Cerebellar cortex (tissue), 1 donor: Measurements from ENCODE around the gene PMP22.

Source experiments
- DNase-seq: peaks from one replicate; pipeline ENCODE4 v3.0.0-alpha.2; 2015; ENCODE audit warnings: low spot score

The PMP22 gene

DNA sequence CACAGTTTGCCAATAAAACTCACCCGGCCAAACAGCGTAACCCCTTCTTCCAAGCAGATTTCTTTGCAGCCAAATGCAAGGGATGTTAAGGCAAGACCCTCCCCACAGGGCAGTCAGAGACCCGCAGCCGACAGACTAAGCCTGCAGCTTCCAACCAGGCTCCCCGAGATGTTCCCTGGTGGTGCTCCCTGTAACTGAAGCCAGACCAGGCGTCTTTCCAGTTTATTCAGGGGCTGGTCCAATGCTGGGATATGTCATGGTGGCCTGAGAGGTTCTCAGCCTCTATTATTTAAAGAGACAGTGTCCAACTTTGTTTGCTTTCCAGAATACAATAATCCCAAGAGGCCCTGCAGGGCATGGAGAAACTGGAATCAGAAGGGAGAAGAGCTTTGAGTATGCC, at the start of gene PMP22:
TSS of gene PMP22 (minus strand) at position 196 of the 400 bp plus-strand sequence. CDS start 4,599 bp downstream, outside the sequence.
- no peak for DNase-seq

DNA sequence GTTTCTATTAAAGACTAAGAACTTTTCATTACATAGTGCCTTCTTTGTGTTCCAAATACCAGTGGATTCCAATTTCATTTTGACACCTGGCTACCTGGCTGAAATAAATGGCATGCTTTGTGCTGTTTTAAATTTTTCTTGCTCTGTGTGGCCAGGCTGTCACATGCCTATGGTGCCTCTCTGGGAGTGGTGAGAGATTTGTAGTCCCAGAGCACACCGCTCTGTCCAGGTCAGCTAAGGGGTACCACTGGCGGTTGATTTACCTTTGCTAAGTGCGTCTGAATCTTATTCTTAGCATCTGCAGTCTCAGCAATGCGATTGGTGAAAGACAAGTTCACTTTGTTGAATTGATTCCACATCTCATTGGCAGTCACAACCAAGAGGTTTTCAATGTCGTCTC, 46.9 kb upstream of the PMP22 start:
- no peak for DNase-seq

DNA sequence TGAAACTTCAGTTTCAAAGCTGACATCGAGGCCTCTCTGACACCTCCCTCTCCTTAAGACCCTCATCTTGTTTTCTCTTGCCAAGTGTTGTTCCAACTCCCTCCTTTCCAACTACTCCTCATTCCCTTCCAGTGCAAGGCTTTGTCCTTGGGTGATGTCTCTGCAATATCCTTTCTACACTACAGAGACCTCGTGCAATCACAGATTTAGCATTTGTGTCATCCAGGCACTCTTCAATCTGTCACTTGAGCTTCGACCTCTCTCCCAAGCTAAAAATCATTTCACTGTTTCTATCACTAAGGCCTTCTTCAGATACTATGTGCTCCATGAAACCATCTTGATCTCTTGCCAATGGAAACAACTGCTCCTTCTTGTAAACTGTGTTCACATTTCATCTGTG, 44.7 kb upstream of the PMP22 start:
- DNase-seq = no peak

DNA sequence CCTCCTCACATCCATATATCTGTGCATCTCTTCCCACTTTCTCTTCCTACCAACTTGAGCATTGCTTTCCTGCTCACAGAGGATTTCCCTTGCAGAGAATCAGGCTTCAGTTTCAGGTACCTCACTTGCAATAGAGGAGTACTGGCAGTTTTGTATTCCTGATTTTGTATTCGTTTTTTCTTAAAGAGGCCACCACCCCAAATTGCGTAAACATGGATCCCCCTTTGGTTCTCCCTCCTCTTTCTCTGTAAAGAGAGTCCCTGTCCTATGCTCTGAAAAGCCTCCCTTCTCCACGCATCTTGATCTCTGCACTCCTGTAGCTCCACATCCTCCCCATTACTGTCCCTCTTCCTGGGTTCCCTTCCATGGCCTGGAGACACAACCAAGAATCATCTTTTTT, 44.1 kb upstream of the PMP22 start:
- DNase-seq = no peak

DNA sequence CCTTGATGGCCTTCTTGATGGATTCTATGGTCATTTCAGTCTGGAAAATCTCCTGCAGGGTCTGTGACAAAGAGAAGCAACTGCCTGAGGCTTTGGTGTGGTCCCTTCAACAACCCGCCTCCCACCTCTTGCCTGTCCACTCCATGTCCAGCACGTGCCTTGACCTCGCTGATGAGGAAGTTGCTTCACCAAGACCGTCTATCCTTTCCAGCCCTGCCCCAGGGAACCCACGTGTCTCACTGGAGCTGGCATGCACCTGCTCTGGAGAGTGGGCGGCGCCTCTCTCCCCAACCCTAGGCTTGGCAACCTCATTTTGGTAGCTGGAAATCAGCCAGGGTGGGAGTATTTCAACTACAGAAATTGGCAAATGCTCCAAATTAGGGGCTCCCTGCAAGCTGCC, 43.6 kb upstream of the PMP22 start:
- no peak for DNase-seq

DNA sequence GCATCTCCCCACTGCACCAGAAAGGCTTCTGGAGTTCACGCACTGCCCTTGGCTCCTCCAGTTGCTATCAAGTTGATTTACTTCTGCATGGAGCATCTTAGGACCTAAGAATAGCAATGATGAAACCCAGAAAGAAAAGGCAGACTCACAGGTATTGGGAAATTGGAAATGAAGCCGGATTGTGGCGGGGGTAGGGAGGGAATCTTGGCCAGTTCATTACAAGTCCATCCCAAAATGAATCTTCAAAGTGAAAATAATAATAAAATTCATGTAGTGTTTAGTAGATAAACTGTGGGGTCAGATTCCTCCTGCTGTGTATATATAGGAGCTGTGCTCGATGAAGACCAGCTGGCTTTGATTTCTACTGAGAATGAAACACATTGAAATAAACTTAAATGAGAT, 42.6 kb upstream of the PMP22 start:
- no peak for DNase-seq

DNA sequence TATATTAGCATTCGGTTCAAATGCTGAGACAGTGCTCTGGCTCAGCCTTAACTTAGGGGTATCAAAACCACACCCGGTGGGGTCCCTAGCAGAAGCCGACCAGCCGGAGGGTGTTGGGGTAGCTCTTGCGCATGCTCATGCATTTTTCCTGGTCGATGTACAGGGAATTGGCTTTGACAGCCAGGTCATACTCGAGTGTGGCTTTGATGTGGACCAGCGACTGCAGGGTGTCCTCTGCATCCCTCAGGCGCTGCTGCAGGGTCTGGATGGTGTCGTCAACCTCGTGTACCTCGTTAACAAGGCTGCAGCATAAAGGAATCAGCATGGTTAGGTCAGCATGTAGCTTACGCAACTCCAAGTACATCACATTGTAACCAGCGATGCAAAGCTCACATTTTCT, 38.7 kb upstream of the PMP22 start:
- DNase-seq = no peak

DNA sequence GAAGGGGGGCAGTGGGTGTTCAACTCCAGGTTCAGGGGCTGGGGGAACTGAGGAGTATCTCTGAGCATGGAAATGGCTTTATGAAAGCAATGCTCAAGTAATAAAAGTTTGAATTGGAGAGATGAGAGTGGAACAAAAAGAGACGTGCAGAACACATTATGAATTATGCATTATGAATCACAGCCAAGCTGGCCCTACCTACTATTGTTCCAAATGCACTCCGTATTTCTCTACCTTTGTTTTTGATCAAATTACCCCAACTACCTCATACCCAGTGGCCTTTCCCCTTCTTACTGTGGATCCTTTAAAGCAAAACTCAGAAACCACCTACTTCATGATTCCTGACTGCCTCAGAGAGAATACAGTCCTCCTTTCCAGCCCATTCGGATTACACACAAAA, 38.1 kb upstream of the PMP22 start:
- no peak for DNase-seq

DNA sequence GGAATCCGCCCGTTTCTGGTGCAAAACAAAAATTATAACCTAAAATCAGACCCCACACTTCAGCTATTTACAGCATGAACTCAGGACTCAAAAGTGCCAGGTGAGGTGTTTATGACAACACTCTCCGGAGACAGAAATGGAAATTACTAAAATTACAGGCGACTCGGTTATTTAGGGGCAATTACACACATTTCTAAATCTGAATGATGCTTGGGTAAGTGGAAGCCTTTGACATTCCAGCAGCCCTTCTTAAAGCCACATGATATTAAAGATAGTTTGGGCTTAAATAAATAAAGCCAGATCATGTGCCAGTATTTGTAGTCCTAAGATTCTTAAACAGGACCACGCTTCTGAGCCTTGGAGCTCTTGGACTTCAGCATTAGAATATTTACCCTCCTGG, 36.7 kb upstream of the PMP22 start:
- DNase-seq = no peak

DNA sequence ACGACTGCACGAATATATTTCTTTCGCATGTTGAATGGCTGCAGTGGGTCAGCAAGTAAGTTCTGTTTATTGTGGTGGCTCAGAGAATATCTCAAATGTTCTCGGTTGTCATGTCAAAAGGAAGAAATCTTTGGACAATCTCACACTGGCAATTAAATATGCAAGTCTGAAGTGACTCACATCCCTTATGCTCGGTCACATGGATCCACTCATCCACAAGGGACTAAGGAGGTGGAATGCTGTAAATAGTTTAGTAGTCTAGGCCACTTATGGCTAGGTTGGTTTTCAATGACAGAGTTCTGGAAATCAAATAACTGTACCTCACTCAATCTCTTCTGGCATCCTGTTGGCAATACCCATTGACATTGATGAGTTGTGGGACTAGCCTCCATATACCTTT, 33.0 kb upstream of the PMP22 start:
- DNase-seq = no peak

DNA sequence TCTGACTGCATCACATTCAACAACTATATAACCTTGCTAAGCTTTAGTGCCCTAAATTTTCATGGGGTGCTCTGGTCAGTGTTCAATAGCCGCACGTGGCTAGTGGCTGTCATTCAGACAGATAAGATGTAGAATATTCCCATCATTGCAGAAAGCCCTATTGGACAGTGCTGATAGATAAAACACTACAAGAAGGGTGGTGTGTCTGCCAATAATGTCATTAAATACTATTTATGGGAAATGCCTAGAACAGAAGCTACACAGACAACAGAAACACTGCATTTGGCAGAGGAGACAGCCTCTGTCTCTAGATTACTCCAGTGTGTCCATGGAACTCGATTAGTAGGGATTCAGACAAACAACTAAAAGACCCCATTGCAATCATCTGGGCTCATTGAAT, 28.4 kb upstream of the PMP22 start:
- no peak for DNase-seq

DNA sequence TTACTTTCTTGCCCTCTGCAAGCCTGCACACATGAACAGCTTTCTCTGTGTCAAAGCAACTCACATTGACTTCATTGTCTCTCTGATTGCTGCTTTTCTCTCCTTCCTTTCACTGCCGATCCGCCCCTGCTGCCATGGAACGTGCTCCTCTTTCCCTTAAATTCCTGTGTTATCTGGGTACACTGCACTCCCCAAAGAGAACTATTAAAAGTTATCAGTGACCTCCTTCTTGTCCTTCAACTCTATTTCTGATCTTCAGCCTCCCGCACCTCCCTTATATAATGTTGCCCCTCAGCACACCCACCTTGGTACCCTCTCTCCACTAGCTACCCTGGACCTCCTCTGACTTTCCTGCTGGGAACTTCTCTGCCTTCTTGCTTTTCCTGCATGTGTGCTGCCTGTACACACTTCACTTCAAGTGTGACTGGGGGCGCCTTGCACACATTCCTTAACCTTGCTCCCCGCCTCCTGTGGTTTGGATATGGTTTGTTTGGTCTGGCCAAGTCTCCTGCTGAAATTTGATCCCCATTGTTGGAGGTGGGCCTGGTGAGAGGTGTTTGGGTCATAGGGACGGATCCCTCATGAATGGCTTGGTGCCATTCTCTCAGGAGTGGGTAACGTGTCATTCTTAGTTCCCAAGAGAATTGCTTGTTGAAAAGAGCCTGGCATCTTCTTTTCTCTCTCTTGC, 26.7 kb upstream of the PMP22 start:
- no peak for DNase-seq

DNA sequence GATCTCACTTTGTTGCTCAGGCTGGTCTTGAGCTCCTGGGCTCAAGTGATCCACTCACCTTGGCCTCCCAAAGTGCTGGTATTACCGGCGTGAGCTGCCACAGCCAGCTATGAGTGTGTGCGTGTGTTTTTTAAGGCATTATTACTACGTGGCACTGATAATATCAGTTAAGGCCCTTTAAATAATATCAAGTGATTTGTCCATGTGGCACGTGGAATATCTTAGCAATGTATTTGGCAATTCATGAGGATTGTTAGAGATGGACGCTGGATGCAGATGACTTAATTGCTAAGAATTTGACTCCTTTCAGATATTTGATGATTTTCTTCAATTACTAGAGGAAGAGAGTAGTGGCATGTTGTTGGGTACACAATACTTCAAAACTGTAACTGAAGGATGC, 25.5 kb upstream of the PMP22 start:
- no peak for DNase-seq

DNA sequence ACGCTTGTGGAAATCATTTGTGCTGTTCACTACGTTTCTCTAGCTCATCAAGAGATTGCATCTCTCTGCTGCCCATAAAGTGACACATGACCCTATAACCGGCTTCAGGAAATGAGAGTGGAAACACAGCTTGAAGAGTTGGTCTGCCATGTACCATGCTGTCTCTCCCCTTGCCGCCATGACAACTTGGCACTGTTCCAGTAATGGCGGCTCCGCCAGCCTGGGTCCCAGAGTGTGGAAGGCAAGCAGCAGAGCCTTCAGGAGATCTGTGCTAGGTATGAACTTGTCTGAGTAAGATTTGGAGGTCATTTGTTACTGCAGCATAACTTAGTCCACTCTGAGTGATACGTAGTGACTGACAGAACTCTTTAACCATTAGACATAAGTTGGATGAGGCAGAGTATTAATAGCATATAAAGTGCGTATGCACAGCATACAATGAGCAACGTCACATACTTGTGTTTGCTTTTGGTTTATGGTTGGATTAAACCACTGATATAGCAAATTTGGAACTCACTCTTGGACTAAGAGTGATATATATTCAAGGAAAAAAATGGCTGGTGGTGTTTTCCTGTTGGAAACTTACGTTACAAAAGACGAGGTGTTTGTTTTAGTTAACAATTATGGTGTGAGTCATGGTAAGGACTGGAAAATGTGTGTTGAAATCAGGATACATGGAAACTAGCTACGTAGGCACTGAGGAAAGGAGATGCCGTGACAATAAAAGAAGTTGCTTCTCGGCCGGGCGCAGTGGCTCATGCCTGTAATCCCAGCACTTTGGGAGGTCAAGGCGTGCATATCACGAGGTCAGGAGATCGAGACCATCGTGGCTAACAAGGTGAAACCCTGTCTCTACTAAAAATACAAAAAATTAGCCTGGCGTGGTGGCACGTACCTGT, 24.4 kb upstream of the PMP22 start:
- no peak for DNase-seq

DNA sequence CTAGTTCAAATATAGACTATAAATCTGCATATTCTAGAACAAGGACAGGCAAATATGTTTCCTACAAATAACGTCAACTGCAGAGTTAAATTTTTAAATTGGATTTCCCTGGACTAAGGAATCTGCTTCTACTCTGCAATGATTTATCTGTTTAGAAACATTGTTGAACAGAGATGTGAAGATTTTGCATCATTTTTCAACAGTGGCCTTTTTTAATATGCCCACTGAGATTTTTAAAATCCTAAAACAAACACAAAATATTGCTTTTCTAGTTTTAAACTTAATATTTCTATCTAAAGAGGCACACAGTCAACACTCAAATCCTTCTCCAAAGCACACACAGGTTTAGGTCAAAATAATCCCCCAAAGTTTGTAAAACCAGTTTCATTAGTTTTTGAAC, 23.7 kb upstream of the PMP22 start:
- DNase-seq = no peak

DNA sequence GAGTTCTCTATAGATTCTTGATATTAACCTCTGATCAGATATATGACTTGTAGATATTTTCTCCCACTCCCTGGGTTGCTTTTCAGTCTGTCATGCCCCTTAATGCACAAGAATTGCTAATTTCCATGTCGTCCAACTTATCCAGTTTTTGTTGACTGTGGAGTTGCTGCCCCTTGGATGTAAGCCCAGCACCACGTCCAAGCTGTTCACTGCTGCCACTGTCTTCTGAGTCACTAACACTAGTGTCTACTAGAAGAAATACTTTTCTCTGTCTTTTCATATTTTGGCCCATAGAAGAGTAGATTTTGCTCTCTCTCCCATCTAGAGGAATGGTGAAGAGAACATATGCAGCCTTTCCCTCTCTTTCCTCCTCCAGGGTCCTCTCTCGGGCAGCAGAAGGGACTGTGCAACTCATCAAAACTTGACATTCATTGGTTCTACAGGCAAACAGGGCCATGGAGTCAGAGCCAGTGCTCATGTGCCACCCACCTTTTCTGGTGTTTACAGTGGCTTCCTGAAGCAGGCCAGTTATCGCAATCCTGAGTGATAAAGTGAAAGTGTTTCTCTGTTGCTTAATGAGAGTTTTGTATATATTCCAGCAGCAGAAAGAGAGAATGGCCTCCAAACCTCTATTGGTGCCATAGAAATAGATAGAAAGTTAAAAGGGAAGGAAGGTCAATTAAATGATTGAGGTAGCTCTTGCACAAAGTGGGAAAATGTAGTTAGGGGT, 22.6 kb upstream of the PMP22 start:
- DNase-seq = no peak

DNA sequence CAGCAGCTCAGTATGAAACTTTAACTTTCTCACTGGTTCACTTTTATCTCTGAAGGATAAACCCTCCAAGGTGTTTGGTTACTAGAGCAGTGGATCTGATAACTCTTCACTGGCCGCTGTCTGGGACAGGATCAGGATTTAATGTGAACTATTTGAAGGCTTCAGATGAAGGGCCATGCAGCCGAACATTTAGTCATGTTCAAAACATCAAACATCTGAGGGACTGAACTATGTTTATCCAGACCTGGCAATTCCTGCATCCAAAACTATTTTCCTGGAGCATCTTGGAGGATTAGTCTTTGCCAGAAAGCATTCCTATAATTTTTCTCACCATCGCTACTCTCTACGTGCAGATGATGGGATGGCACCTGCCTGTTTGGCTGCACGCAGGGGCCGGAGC, 20.3 kb upstream of the PMP22 start:
- DNase-seq = no peak

DNA sequence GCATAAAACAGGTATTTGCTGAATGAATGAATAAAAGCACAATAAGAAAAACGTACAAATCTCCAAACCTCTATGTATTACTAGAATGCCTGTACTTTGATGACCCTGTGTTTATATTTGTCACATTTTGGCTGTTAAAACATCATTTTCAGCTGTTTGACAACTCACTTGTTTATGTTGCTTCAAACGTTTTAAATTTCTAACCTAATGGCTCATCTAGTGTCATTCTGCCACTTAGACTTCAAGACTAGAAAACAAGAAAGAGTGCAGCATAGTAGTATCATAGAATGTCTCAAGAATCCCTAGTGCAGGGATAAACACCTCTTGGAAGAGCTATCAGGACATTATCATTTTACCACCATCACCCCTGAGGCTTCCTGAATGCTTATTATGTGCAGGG, 19.4 kb upstream of the PMP22 start:
- no peak for DNase-seq

DNA sequence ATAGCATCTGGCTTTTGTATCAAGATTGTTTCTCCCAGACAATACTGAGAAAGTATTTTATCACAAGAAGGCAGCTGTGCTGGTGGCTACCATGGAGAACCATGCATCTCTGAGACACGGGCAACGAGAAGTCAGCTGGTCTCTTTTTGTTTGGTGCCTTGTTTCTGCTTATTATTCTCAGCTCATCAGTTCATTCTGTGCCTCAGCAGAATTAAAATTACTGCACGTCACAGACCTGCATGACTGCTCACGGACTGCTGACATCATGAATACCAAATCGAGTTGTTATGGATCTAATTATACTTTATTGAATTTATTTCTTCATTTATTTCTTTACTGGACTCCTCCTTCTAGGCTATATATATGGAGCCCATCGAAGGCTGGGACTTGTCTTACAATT, 19.0 kb upstream of the PMP22 start:
- DNase-seq = no peak

DNA sequence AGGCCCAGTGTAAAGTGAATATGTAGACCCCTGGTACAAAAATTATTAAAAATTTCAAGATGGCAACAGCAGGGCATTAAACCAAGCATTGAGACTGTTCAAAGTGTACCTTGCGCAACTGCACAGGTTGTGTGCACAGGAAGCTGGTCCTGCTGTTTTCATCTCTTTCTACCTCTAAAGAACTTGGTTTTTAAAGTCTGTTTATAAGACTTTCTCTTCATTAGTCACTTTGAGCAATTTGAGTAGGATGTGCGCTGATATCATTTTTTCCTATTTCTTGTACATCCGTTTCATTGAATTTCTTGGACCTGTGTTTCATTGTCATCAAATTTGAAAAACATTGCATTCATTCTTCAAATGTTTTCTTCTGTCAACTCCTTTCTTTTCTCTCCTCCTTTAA, 16.8 kb upstream of the PMP22 start:
- no peak for DNase-seq

DNA sequence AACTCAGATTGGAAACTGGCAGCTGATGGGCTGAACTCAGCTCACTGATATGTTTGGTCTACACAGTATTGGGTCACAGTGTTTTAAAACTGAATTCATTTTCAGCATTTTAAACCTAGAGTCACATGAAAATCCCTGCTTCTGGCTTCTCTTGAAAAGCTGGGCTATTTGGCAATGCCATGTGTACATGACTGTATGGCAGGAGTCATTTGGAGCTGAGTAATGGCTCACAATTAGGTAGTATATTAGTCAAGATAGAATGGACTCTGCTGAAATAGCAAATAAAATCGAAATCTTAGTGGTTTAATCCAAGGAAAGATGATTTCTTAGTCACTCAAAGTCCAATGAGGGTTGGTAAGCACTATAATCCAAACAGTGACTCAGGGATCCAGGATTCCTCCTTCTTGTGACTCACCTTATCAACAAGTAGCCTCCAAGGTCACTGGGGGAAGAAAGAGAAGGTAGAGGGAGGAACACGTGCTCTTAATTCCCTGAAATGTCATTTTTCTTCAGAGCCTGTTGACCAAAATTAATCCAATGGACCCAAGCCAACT, 13.9 kb upstream of the PMP22 start:
- DNase-seq = no peak

DNA sequence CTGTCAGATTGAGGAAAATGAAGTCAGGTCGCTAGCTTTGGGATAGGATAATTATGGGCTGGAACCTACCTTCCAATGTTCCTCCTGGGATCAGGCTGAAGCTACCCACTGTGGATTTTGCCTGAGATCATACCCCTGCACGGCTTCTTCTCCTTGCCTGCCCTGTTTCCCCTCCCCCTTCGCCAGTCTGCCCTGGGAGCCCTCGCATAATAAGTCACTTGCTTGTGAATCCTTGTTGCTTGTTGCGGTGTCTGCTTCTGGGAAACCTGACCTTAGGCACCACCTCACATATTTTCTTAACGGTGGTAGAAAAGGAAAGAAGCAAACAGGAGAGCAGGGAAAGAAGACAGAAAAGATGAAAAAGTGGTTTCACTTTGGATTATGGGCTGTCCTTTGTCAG, 13.3 kb upstream of the PMP22 start:
- DNase-seq = no peak

DNA sequence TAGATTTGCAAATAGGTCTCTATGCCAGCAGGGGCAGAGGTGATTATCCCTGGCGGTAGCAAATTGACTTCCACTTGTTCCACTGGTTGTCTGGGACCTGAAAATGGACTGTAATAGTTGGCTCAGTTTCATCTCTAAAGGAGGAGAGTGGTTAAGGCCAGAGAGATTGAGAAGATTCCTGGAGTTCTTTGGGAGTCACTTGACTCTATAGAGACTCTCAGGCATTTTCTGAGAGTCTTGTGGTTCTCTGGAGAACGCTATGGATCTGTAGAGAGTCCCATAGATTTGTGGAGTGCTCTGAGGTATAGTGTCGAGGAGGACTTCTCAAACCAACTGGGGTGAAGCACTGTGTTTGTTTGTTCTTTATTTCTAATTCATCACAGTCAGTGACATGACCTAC, 8.9 kb upstream of the PMP22 start:
- DNase-seq = no peak
